ENCODE results near the gene ZNF280A.
"Not testable (repeated sequence)": the region's sequence is repeated elsewhere in the genome, so short reads cannot be mapped to it uniquely, and the experiment has no call there.

The ZNF280A gene

DNA sequence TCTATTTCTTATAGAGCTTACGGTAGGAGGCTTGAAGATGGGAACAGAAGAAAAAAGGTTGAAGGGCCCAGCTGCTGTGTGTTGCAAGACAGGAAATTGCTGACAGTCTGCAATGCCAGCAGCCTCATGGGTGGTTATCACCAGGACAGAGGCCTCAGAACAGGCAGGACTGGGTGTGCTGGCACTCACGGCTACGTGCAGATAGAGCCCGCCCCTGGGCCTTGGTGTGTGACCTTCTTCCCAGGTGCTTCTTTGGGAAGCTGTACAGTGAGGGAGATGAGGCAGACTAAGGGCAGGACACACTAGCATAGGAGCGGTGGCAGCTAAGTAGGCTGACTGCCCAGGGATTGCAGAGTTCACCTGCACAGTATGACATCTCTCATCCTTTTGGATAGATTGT lies 26.4 kb upstream of the ZNF280A start:
- Histone ChIP-seq H3K27ac (no peak overlapping the region), H3K4me3 (no peak overlapping the region)

DNA sequence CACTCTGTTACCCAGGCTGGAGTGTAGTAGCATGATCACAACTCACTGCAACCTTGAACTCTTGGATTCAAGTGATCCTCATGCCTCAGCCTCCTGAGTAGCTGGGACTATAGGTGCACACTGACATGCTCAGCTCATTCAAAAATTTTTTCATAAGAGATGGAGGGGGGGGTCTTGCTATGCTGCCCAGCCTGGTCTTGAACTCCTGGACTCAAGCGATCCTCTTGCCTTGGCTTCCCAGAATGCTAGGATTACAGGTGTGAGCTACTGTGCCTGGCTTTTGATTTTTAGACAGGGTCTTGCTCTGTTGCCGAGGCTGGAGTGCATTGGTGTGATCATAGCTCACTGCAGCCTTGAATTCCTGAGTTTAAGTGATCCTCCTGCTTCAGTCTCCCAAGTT lies 25.0 kb upstream of the ZNF280A start:
- no peak overlapping the region for H3K27ac ChIP-seq

DNA sequence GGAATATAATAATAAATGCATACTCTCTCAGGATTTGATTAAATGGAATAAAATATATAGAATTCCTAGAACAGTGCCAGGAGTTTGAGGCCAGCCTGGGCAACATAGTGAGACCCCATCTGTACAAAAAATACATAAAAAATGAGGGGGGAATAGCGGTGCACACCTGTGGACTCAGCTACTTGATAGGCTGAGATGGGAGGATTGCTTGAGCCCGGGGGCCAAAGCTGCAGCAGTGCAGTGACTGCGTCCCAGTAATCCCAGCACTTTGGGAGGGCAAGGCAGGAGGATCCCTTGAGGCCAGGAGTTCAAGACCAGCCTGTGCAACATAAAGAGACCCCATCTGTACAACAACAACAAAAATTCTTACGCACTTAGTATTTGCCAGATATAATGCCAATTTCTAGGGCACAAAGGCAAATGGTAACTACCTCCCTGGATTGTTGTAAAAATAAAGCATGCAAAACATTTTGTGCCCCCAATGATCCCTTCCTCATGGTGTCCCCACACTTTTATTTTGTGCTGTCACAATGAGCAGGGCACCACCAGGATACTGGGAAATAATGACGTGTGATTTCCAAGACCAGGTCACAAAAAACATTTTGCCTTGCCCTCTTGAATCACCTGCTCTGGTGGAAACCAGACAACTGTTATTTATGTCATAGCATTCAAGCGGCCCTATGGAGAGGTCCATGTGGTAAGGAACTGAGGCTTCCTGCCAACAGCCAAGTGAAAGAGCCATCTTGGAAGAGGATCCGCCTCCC lies 18.3 kb upstream of the ZNF280A start:
- Histone ChIP-seq H3K27ac (no peak overlapping the region), H3K4me3 (no peak overlapping the region)

More for the DNA sequence above, 25.0 kb upstream of the ZNF280A start:
- H3K4me3 ChIP-seq, result no peak overlapping the region

DNA sequence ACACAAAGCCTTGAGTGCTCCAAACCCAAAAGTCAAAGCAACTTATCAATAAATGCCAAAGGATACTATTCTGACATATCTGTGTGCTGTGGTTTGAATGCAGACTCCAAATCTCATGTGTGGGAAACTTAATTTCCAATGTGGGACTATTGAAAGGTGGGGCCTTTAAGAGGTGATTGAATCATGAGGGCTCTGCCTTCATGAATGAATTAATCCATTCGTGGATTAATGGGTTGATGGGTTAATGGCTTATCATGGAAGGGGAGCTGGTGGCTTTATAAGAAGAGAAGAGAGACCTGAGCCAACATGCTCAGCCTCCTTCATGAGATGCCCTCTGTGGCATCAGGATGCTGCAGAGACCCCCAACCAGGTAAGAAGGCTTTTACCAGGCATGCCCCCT lies 16.8 kb upstream of the ZNF280A start:
- Histone ChIP-seq H3K4me3 (no peak overlapping the region), H3K27ac (no peak overlapping the region)

DNA sequence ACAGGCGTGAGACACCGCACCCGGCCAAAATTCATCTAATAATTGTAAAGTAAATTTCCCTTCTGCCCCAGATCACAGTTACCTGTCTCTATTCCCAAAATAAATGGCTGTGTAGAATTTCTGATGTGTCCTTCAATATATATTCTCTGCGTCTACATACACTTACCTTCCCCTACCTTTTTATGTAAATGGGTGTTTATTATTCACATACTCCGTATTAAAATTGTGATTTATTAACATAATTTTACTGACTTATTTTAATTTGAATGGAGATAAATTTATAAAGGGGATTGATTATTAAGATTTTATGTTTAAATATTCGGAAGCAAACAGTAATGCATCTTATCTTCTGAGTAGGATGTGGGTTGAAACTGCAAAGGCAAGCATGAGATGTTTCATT lies 16.4 kb upstream of the ZNF280A start:
- no peak overlapping the region for H3K27ac ChIP-seq

DNA sequence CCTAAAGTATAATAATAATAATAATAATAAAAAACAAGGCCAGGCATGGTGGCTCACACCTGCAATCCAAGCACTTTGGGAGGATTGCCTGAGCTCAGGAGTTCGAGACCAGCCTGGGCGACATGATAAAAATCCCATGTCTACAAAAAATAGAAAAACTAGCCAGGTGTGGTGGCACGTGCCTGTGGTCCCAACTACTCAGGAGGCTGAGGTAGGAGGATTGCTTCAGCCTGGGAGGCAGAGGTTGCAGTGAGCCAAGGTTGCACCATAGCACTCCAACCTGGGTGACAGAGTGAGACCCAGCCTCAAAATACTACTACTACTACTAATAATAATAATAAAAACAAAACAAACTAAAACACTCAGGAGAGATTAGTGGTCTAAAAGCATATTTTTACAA lies 15.6 kb upstream of the ZNF280A start:
- Histone ChIP-seq H3K4me3 (no peak overlapping the region), H3K27ac (no peak overlapping the region)

More for the DNA sequence above, 16.4 kb upstream of the ZNF280A start:
- no peak overlapping the region for H3K4me3 ChIP-seq

DNA sequence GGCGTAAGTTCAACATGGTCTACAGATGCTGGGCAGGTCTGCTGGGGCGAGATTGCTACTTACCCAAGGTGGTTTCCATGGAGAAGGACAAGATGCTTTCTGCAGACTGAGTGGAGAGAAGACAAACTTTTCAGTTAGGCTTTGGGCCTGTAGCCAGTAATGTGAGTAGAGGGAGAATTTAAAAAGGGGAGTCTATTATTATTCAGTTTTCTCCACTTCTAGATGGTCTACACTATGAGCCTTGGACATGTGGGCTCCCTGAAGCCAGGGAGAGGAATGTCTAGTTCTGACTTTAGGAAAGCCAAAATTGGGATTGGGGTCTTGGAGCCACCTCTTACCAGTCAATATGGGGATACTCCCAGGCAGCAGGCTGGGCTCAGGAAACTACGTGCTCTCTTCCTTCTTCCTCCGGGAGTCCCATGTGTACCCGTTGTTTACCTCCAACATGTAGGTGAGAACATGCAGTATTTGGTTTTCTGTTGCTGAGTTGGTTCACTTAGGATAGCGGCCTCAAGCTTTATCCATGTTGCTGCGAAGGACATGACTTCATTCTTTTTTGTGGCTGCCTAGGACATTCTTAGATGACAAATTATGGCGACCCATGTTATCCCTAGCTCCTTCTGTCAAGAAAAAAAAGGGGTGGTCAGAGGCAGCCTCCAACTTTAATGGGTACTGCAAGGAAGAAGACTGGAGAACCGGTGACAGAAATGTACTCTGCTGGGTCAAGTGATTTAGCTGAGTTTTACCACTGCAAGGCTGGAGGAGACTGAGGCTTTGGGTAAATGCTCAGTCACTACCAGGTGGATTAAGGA lies 14.7 kb upstream of the ZNF280A start:
- Histone ChIP-seq H3K4me3 (no peak overlapping the region), H3K27ac (no peak overlapping the region)

DNA sequence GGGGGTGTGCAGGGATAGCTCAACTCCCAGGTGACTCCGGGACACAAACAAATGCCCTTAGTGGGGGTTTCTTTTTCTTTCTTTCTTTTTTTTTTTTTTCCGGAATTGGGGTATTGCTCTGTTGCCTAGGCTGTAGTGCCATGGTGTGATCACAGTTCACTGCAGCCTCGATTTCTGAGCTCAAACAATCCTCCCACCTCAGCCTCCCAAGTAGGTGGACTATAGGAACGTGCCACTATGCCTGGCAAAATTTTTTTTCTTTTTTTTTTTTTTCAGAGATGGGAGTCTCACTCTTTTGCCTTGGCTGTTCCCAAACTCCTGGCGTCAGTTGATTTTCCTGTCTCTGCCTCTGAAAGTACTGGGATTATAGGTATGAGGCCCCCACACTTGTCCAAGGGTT lies 13.8 kb upstream of the ZNF280A start:
- Histone ChIP-seq H3K4me3 (no peak overlapping the region), H3K27ac (no peak overlapping the region)

DNA sequence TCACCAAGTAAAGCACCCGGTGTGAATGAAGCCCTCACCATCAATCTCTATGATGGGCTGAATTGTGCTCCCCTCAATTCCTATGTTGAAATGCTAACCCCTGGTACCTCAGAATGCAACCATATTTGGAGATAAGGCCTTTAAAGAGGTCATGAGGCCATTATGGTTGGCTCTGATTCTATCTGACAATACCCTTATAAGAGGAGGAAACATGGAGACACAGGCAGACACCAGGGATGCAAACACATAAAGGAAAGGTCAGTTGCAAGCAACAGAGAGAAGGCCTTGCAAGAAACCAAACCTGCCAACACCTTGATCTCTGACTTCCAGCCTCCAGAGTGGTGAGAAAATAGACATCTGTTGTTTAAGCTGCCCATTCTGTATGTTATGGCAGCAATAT lies 13.3 kb upstream of the ZNF280A start:
- Histone ChIP-seq H3K27ac (no peak overlapping the region), H3K4me3 (no peak overlapping the region)

DNA sequence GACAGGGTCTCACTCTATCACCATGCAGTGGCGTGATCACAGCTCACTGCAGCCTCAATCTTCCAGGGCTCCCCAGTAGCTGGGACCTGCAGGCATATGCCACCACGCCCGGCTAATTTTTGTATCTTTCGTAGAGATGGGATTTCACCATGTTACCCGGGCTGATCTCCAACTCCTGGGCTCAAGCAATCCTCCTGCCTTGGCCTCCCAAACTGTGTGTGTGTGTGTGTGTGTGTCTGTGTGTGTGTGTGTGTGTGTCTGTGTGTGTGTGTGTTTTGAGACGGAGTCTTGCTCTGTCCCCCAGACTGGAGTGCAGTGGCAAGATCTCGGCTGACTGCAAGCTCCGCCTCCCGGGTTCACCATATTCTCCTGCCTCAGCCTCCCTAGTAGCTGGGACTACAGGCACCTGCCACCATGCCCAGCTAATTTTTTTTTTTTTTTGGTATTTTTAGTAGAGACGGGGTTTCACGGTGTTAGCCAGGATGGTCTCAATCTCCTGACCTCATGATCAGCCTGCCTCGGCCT lies 12.5 kb upstream of the ZNF280A start:
- not testable (repeated sequence) for H3K4me3 ChIP-seq, H3K27ac ChIP-seq

DNA sequence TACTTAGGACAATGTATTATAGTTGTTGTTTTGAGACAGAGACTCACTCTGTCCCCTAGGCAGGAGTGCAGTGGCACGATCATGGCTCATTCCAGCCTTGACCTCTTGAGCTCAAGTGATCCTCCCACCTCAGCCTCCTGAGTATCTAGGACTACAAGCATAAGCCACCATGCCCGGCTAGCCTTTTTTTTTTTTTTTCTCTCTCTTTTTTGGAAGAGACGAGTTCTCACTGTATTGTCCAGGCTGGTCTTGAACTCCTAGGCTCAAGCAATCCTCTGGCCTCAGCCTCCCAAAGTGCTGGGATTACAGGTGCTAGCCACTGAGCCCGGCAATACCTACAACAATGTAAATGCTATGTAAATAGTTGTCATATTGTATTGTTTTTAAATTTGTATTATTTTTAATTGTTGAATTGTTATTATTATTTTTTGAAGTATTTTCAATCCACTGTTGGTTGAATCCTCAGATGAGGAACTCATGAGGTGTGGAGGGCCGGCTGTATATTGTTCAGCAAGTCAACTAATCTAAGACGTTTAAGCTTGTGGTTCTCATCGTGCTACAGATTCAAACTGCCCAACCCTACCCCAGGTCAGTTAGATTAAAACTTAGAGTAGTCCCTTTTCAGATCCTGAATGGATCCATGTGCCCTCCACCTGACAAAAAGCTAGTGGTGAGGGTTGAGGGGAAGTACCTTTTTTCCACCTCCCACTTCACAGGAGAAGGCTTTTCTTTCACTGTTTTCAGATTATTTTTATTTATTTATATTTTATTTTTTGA lies 11.9 kb upstream of the ZNF280A start:
- Histone ChIP-seq H3K27ac (no peak overlapping the region), H3K4me3 (no peak overlapping the region)

DNA sequence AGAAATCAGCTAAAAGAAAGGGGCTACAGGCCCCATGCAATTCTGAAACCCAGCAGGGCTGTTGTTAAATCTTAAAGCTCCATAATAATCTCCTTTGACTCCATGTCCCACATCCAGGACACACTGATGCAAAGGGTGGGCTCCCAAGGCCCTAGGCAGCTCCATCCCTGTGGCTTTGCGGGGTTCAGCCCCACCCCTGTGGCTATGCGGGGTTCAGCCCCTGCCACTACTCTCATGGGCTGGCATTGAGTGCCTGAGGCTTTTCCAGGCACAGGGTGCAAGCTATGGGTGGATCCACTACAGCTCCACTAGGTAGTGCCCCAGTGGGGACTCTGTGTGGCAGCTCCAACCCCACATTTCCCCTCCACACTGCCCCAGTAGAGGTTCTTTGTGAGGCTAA lies 8.7 kb upstream of the ZNF280A start:
- Histone ChIP-seq H3K4me3 (no peak overlapping the region), H3K27ac (no peak overlapping the region)

DNA sequence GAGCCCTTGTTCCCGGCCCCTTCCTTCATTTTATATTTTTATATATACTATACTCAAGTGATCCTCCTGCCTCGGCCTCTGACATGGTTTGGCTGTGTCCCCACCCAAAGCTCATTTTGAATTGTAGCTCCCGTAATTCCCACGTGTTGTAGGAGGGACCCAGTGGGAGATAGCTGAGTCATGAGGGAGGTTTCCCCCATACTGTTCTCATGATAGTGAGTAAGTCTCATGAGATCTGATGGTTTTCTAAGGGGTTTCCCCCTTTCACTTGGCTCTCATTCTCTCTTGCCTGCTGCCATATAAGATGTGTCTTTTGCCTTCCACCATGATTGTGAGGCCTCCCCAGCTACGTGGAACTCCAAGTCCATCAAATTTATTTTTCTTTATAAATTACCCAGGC lies 7.2 kb upstream of the ZNF280A start:
- Histone ChIP-seq H3K4me3 (no peak overlapping the region), H3K27ac (no peak overlapping the region)

DNA sequence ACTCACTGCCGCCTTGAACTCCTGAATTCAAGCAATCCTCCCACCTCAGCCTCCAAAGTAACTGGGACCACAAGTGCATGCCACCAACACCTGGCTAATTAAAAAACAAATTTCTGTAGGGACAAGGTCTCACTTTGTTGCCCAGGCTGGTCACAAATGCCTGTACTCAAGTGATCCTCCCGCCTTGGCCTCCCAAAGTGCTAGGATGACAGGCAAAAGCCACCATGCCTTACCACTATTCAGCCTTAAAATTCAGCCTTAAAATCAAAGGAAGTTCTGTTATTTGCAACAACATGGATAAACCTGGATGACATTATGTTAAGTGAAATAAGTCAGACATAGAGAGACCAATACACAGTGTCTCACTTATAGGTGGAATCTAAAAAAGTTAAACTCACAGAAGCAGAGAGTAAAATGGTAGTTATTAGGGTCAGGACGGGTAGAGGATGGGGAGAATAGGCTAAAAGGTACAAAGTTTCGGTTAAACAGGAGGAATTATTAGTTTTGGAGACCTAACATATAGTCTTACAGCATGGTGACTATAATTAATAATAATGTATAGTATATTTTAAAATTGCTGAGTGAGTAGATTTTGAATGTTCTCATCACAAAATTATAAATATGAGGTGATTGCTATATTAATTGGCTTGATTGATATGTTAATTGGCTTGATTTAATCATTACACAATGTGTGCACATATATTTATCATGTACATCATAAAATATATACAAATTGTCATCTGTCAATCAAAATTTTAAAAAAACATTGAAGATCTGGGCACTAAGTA lies 6.2 kb upstream of the ZNF280A start:
- H3K4me3 ChIP-seq, result no peak overlapping the region
- no peak overlapping the region for H3K27ac ChIP-seq

DNA sequence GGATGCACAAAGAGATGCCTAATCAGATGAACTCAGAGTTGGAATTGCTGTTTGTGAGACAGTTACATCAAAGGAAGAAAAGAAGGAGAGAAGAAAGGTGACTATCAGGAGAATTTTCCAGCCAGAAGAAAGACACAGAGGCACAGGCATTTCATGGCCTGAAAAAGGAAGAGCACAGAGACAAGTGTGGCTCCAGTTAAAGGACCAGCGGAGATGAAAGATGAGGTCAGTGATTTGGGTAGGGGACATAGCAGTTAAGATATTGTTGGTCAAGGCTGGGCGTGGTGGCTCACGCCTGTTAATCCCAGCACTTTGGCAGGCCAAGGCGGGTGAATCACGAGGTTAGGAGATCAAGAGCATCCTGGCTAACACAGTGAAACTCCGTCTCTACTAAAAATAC lies 3.4 kb upstream of the ZNF280A start:
- H3K27ac ChIP-seq, result no peak overlapping the region
- H3K4me3 ChIP-seq, result no peak overlapping the region

DNA sequence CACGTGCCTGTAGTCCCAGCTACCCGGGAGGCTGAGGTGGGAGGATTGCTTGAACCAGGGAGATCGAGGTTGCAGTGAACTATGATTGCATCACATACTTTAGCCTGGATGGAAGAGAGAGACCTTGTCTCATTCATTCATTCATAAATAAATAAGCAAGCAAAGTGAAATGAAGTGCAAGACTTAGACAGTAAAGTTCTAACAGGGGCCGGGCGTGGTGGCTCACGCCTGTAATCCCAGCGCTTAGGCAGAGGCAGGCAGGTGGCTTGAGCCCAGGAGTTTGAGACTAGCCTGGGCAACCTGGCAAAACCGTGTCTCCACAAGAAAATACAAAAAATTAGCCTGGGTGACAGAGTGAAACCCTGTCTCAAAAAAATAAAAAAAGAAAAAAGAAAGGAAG lies 1.6 kb upstream of the ZNF280A start:
- H3K27ac ChIP-seq, result no peak overlapping the region

DNA sequence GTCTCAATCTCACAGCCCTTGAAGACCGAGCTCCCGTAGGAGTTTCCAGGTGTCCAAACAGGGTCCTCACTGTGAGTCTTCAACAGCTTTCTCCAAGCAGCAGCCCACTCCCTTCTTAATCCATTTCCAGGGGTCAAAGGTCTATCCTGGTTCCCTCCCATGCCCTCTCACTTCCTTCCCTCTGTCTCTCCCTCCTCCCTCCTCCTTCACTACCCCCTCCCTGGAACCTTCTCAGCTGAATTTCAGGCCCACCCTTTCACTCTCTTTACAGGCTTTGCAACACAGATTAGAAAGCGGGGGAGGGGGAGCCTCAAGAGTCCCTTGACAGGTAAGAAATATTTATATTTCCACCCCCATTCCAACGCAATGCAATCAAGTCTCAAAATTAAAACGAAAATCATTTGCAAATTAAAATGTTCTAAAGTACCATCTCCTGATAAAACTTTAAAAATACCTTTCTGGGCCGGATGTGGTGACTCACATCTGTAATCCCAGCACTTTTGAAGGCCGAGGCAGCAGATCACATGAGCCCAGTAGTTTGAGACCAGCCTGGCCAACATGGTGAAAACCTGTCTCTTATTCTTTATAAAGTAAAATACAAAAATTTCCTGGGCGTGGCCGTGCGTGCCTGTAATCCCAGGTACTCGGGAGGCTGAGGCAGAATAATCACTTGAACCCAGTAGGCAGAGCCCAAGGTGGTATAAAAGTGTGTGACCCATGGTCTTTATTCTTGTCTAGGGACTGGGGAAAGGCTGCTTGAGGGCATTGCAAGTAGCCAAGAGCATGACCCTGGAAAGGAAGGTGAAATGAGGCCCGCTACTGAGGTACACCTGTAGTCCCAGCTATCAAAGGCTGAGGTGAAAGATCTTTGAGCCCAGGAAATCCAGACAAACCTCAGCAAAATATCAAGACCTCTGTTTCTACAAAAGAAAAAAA lies 865 bp upstream of the ZNF280A start:
- no peak overlapping the region for H3K27ac ChIP-seq
- H3K4me3 ChIP-seq, result no peak overlapping the region

More for the DNA sequence above, 1.6 kb upstream of the ZNF280A start:
- no peak overlapping the region for H3K4me3 ChIP-seq

DNA sequence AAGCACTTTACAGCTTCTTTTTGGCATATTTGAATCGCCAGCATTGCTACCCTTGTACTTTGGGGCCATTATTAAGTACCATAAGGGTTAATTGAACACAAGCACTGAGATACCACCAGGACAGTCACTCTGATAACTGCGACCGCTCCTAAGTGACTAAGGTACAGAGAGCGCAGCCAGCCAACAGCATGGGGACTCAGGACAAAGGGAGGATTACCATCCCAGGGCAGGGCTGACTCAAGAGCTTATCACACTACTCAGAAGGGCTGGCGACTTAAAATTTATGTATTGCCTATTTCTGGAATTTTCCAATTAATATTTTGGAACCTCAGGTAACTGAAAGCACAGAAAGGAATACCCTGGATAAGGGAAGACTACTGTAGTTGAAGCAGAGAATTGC lies 479 bp downstream of the ZNF280A start:
- no peak overlapping the region for H3K27ac ChIP-seq

DNA sequence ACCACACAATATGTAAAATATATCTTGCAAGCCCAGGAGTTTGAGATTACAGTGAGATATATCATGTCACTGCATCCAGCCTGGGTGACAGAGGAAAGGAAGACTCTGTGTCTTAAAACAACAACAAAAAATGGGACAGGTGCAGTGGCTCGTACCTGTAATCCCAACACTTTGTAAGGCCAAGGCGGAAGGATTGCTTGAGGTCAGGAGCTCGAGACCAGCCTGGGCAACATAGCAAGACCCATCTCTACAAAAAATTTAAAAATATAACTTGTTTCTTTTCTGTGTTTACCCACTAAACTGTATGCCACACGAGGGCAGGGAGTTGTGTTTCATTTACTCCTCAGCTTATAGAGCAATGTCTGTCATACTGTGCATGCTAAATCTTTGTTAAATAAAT lies 3.1 kb downstream of the ZNF280A start:
- H3K27ac ChIP-seq, result no peak overlapping the region
- H3K4me3 ChIP-seq, result no peak overlapping the region

More for the DNA sequence above, 479 bp downstream of the ZNF280A start:
- H3K4me3 ChIP-seq, result no peak overlapping the region

All from skin epidermis (tissue), 12 donors.